ENCODE results near the gene DCAF6.

- TF ChIP-seq CTCF (IDR thresholded peaks at IDR 0.05) (no peak), ZFX (IDR thresholded peaks at IDR 0.05; ENCODE audit: borderline replicate concordance) (no peak)
Measured at GRCh38 chr1:168089979-168090337, 153.5 kb downstream of the DCAF6 start.
